Osteocyte (in vitro differentiated cells): ENCODE measurements around the gene PDZRN3. TPM values are rescaled to one million over a fixed set of nuclear protein-coding genes. Genes with fewer than 3 reads are reported as not detected.
A peak's percentile ranks its signal among the peaks of the same experiment; 100 is the strongest.

Experiments
- DNase-seq: peaks from one replicate; pipeline ENCODE4 v3.0.0; 2021; ENCODE audit warnings: mixed read lengths; ENCODE audit not compliant: unreplicated experiment; ENCODE audit errors: extremely low spot score
- H3K27ac Mint-ChIP-seq: one replicate; pipeline ENCODE4 v1.8.0; 2021; ENCODE audit warnings: mild to moderate bottlenecking, mixed read lengths; ENCODE audit not compliant: unreplicated experiment
- H3K27me3 Mint-ChIP-seq: one replicate; pipeline ENCODE4 v1.8.0; 2021; ENCODE audit warnings: mixed read lengths; ENCODE audit not compliant: unreplicated experiment
- H3K36me3 Mint-ChIP-seq: one replicate; pipeline ENCODE4 v1.8.0; 2021; ENCODE audit warnings: mixed read lengths; ENCODE audit not compliant: unreplicated experiment
- H3K4me1 Mint-ChIP-seq: one replicate; pipeline ENCODE4 v1.8.0; 2021; ENCODE audit warnings: mixed read lengths; ENCODE audit not compliant: unreplicated experiment
- H3K4me3 Mint-ChIP-seq: one replicate; pipeline ENCODE4 v1.8.0; 2021; ENCODE audit warnings: mild to moderate bottlenecking, moderate library complexity, mixed read lengths; ENCODE audit not compliant: unreplicated experiment
- H3K9me3 Mint-ChIP-seq: one replicate; pipeline ENCODE4 v1.8.0; 2021; ENCODE audit warnings: mixed read lengths; ENCODE audit not compliant: unreplicated experiment
- total RNA-seq: library from RNA; stranded (reverse); gene quantifications from 2 replicates; pipeline ENCODE4 v1.2.1, GENCODE V29; 2021
- TF ChIP-seq, protein P1 (sequence below): fragments of 200-600 bp; sonication (generic); IDR thresholded peaks from 2 replicates; pipeline ENCODE4 v1.5.0; 2021; ENCODE audit warnings: antibody characterized with exemption, mild to moderate bottlenecking, moderate library complexity

Gene PDZRN3
- total RNA-seq, 1 donor from 2014 or later = 34.1 TPM

DNA sequence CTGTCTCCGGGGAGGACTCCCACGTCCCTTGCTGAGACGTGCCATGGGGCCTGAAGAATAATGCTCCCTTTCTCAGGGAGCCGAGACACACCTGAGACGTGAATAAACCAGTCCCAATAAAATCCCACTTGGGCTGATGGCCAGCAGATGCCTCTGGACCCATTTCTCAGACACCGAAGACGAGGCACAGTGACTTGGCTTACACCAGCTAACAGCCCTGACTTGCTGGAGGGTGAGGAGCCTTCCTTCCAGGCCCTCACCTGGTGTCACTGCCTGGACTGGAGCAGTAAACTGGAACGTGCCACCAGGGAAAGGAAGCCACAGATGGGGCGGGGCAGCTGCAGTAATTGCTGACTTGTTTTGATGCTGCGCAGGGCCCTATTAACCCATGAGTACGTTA, 189.7 kb downstream of the PDZRN3 start:
- Mint-ChIP-seq H3K27me3 (no peaks in the 10 kb centered on the region), H3K36me3 (peaks cover 3% of the 10 kb centered on the region), H3K4me1 (no peaks in the 10 kb centered on the region), H3K4me3 (no peak overlapping the region), H3K9me3 (no peaks in the 10 kb centered on the region), H3K27ac (no peak overlapping the region)
- TF ChIP-seq, protein P1, sequence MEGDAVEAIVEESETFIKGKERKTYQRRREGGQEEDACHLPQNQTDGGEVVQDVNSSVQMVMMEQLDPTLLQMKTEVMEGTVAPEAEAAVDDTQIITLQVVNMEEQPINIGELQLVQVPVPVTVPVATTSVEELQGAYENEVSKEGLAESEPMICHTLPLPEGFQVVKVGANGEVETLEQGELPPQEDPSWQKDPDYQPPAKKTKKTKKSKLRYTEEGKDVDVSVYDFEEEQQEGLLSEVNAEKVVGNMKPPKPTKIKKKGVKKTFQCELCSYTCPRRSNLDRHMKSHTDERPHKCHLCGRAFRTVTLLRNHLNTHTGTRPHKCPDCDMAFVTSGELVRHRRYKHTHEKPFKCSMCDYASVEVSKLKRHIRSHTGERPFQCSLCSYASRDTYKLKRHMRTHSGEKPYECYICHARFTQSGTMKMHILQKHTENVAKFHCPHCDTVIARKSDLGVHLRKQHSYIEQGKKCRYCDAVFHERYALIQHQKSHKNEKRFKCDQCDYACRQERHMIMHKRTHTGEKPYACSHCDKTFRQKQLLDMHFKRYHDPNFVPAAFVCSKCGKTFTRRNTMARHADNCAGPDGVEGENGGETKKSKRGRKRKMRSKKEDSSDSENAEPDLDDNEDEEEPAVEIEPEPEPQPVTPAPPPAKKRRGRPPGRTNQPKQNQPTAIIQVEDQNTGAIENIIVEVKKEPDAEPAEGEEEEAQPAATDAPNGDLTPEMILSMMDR = no peak
- no peak for DNase-seq

GRCh38 chr3:73433687-73434086, 191.1 kb downstream of the PDZRN3 start:
- TF ChIP-seq, protein P1 = no peak
- H3K27ac Mint-ChIP-seq = no peak overlapping the region
- H3K36me3 Mint-ChIP-seq = peaks cover 3% of the 10 kb centered on the region
- H3K4me3 Mint-ChIP-seq = no peak overlapping the region
- no peaks in the 10 kb centered on the region for H3K27me3 Mint-ChIP-seq
- no peak for DNase-seq
- H3K9me3 Mint-ChIP-seq = no peaks in the 10 kb centered on the region
- no peaks in the 10 kb centered on the region for H3K4me1 Mint-ChIP-seq

DNA sequence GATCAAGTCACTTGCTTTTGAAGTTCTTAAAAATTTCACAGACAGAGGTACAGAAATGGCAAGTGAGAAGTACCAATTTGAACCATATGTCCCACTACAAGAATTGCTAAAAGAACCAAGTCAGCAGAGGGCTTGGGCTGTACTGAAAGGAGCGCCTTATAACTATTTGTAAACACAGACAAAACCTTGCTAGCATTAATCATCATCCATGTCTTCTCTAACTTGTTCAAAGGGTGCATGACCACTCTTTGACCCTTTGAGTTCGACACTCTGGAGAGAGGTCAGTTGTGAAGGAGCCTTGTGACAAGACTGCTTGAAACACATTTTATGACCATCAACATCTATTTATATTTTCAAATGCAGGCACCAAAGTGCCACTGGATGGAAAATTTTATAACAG, 191.7 kb downstream of the PDZRN3 start:
- peaks cover 3% of the 10 kb centered on the region for H3K36me3 Mint-ChIP-seq
- no peaks in the 10 kb centered on the region for H3K9me3 Mint-ChIP-seq
- H3K4me3 Mint-ChIP-seq = no peak overlapping the region
- TF ChIP-seq, protein P1 = no peak
- no peak for DNase-seq
- no peaks in the 10 kb centered on the region for H3K4me1 Mint-ChIP-seq
- no peak overlapping the region for H3K27ac Mint-ChIP-seq
- no peaks in the 10 kb centered on the region for H3K27me3 Mint-ChIP-seq

- Mint-ChIP-seq H3K4me1 (no peaks in the 10 kb centered on the region), H3K4me3 (no peak overlapping the region), H3K27ac (no peak overlapping the region), H3K9me3 (no peaks in the 10 kb centered on the region), H3K36me3 (peaks cover 3% of the 10 kb centered on the region), H3K27me3 (no peaks in the 10 kb centered on the region)
- DNase-seq = no peak
- TF ChIP-seq, protein P1 = no peak
These were observed 192.1 kb downstream of the PDZRN3 start for GRCh38 chr3:73432706-73433032.

GRCh38 chr3:73432023-73432705, 192.6 kb downstream of the PDZRN3 start:
- H3K4me3 Mint-ChIP-seq = no peak overlapping the region
- DNase-seq = no peak
- H3K36me3 Mint-ChIP-seq = peaks cover 3% of the 10 kb centered on the region
- TF ChIP-seq, protein P1 = peak; percentile 70
- H3K9me3 Mint-ChIP-seq = no peaks in the 10 kb centered on the region
- H3K4me1 Mint-ChIP-seq = no peaks in the 10 kb centered on the region
- H3K27me3 Mint-ChIP-seq = no peaks in the 10 kb centered on the region
- no peak overlapping the region for H3K27ac Mint-ChIP-seq
